K562 (cell line): ENCODE results near the gene CD226. TPM values are rescaled to one million over a fixed set of nuclear protein-coding genes. Genes with fewer than 3 reads are reported as not detected.

Experiments used
- ATAC-seq: fragments of 200-7000 bp; cut with Tn5 transposase; 3 replicates; pipeline ENCODE4 v1.9.1; 2020; ENCODE audit warnings: moderate library complexity
- BruUV-seq: library from RNA; stranded (reverse); fragments of 400-500 nt; replicated peaks from 2 replicates; lab custom pipeline; 2021; lab: Mats Ljungman, UMichigan
- CTCF ChIA-PET: fragments of 300-600 bp; formaldehyde crosslinking; extraction: SDS; loops from one replicate; lab custom pipeline; 2021; ENCODE audit warnings: low intra/inter-chr PET ratio; lab: Yijun Ruan, JAX
- POLR2A ChIA-PET: fragments of 300-600, 350-650 bp; sonication (Branson Sonifier 250); formaldehyde crosslinking; extraction: SDS; loops from one replicate; lab custom pipeline; 2021; ENCODE audit warnings: antibody characterized with exemption, inconsistent platforms; lab: Yijun Ruan, JAX
- DNase-seq, 4 experiments: peaks; one replicate each; pipeline versions ENCODE4 v3.0.0 to v3.0.0-alpha.2; 2011 to 2018; ENCODE audit warnings: low spot score in 3 of 4, mixed read lengths in 3 of 4; ENCODE audit errors: extremely low read depth in 1 of 4
- FAIRE-seq: peaks from 2 replicates; lab custom pipeline; 2011; peaks lifted over from hg19 to GRCh38; lab: Jason Lieb, UNC
- H2AFZ ChIP-seq: 2 replicates; pipeline ENCODE4 v1.6.0; 2011; ENCODE audit warnings: low read depth, low read length, control low read depth, inconsistent platforms
- H3K27ac ChIP-seq: fragments of 200-600 bp; 3 replicates; pipeline ENCODE4 v1.8.0; 2011; ENCODE audit warnings: low read depth, mild to moderate bottlenecking, control low read depth, inconsistent platforms, low read length, moderate library complexity, mixed read lengths; ENCODE audit errors: extremely low read depth
- H3K27me3 ChIP-seq, 2 experiments: fragments of 300-600 bp in 1 of 2; 2 replicates in 1 of 2; 3 replicates in 1 of 2; pipeline versions ENCODE4 v1.6.0 to v1.8.0; 2011; ENCODE audit warnings: inconsistent platforms in 2 of 2, low read length in 2 of 2, mild to moderate bottlenecking in 1 of 2, mixed read lengths in 1 of 2, moderate library complexity in 1 of 2; ENCODE audit not compliant: control insufficient read depth in 2 of 2, insufficient read depth in 2 of 2
- H3K36me3 ChIP-seq: fragments of 300-600 bp; 3 replicates; pipeline ENCODE4 v1.8.0; 2011; ENCODE audit warnings: mild to moderate bottlenecking, low read length, inconsistent platforms; ENCODE audit not compliant: control insufficient read depth, insufficient read depth
- H3K4me1 ChIP-seq, 2 experiments: fragments of 200-600 bp in 1 of 2; replicated peaks in 1 of 2; 2 replicates in 1 of 2; 3 replicates in 1 of 2; pipeline versions ENCODE4 v1.5.1 to v1.8.0; 2011; ENCODE audit warnings: inconsistent platforms in 2 of 2, low read length in 2 of 2, mild to moderate bottlenecking in 1 of 2, mixed read lengths in 1 of 2, moderate library complexity in 1 of 2; ENCODE audit not compliant: control insufficient read depth in 2 of 2, insufficient read depth in 2 of 2
- H3K4me2 ChIP-seq: 2 replicates; pipeline ENCODE4 v1.6.1; 2011; ENCODE audit warnings: low read length, control low read depth, inconsistent platforms, mixed read lengths; ENCODE audit not compliant: insufficient read depth
- H3K4me3 ChIP-seq: fragments of 200-600 bp; sonication (generic), shearing (Covaris generic); 2 replicates; pipeline ENCODE4 v1.5.1; 2016; ENCODE audit warnings: control low read depth, inconsistent platforms
- H3K79me2 ChIP-seq: fragments of 200-600 bp; 3 replicates; pipeline ENCODE4 v1.8.0; 2011; ENCODE audit warnings: low read length, inconsistent platforms; ENCODE audit not compliant: control insufficient read depth, insufficient read depth
- H3K9ac ChIP-seq, 2 experiments: 2 replicates each; pipeline versions ENCODE4 v1.6.0 to v1.6.1; 2011; ENCODE audit warnings: low read depth in 2 of 2, low read length in 2 of 2, control low read depth in 1 of 2, inconsistent platforms in 1 of 2, mild to moderate bottlenecking in 1 of 2, mixed read lengths in 1 of 2; ENCODE audit not compliant: insufficient read depth in 1 of 2
- H3K9me1 ChIP-seq: one replicate; pipeline ENCODE4 v1.6.0; 2011; ENCODE audit warnings: inconsistent platforms, mild to moderate bottlenecking, low read length, moderate library complexity; ENCODE audit not compliant: control insufficient read depth, insufficient read depth
- H3K9me3 ChIP-seq: replicated peaks from 2 replicates; pipeline ENCODE4 v1.5.1; 2011; ENCODE audit warnings: low read depth, low read length, inconsistent platforms; ENCODE audit not compliant: control insufficient read depth, insufficient read depth
- H4K20me1 ChIP-seq: replicated peaks from 2 replicates; pipeline ENCODE4 v1.6.1; 2011; ENCODE audit warnings: low read length, inconsistent platforms, mixed read lengths; ENCODE audit not compliant: control insufficient read depth, insufficient read depth
- ATF1 ChIP-seq, 2 experiments: fragments of 450-650 bp in 1 of 2; IDR thresholded peaks; 2 replicates each; pipeline ENCODE4 v1.6.1; 2016; ENCODE audit warnings: missing compliant biosample characterization in 1 of 2, missing genetic modification characterization in 1 of 2
- CBFA2T3 ChIP-seq: fragments of 450-650 bp; IDR thresholded peaks from 2 replicates; pipeline ENCODE4 v1.6.1; 2017
- CBX1 ChIP-seq: sonication (generic); IDR thresholded peaks from 2 replicates; pipeline ENCODE4 v1.6.1; 2016; ENCODE audit warnings: antibody characterized with exemption, low read depth, mild to moderate bottlenecking
- GTF2E2 ChIP-seq: fragments of 200-800 bp; sonication (Bioruptor generic); IDR thresholded peaks from 2 replicates; pipeline ENCODE4 v1.6.1; 2016; ENCODE audit warnings: missing genetic modification characterization, missing compliant biosample characterization
- MAFG ChIP-seq: fragments of 450-650 bp; conservative IDR thresholded peaks from 2 replicates; pipeline ENCODE4 v1.6.1; 2016; ENCODE audit warnings: missing genetic modification characterization, missing compliant biosample characterization
- WGBS: fragments of 100-300 bp; shearing (Covaris generic); methylation state at CpG from one replicate; pipeline ENCODE4 v1.1.6; 2016; ENCODE audit warnings: low coverage, mixed read lengths; ENCODE audit not compliant: insufficient coverage; ENCODE audit errors: missing lambda C conversion rate; 5-methylcytosine and 5-hydroxymethylcytosine counted together
- in situ Hi-C: fragments of 300-500 bp; cut with MboI; formaldehyde crosslinking; loops from 4 replicates; pipeline ENCODE4 v1.15.0; 2018; ENCODE audit warnings: inconsistent platforms, mixed read lengths
- intact Hi-C: fragments of 100-400 bp; cut with micrococcal nuclease; formaldehyde crosslinking; loops from 2 replicates; pipeline ENCODE4 v1.14.2; 2022
- polyA plus RNA-seq, 8 experiments: library from polyadenylated mRNA; depleted of rRNA in 4 of 8; stranded (reverse) in 5 of 8; unstranded in 3 of 8; fragments of >200 nt; fragmentation: Nextera tagmentation in 2 of 8; fragmentation: Illumina TruSeq in 1 of 8; extraction: Ambion mirVana in 2 of 8; extraction: Trizol in 1 of 8; gene quantifications; 2 replicates each; pipeline versions ENCODE4 v1.2.1 to v1.2.3, GENCODE V29; 2011 to 2014; ENCODE audit warnings: inconsistent platforms in 1 of 8, missing spikeins in 1 of 8
- total RNA-seq, 7 experiments: library from RNA; depleted of rRNA in 6 of 7; stranded (reverse); fragments of >200 nt in 6 of 7; fragmentation: Illumina TruSeq in 2 of 7; extraction: Trizol in 2 of 7; gene quantifications; 2 replicates each; pipeline versions ENCODE4 v1.2.1 to v1.2.3, GENCODE V29; 2011 to 2021; ENCODE audit warnings: low replicate concordance in 1 of 7

CD226 gene
- total and polyA plus RNA-seq, 9 of the 15 experiments (the other 6 are each of a cell fraction or from before 2014, with no cell fraction given), result 0.32 to 1.7 (median 0.80) TPM

DNA sequence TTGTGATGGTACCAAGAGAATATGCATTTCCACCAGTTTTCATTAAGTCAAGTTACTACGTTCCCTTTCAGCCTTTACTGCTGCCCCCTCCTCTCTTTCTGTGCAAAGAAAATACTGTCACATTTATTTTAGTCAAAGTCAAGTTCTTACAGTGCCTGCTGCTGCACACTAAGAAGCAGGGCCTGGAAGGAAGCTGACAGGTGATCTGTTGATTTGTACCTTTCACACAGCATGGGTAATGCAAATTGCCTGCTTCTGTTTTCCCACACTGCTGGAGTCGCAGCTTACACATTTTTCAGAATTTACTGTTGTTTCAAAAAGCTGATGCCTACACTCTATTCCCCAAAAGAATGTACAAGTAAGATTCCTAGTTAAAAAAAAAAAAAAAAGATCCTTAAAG is 48.7 kb upstream of the CD226 start:
- Histone ChIP-seq H3K27ac (no peak overlapping the region), H3K27me3 (no peaks in the 10 kb centered on the region), H3K9ac (no peak overlapping the region), H3K4me3 (no peak overlapping the region), H3K36me3 (no peaks in the 10 kb centered on the region), H3K4me1 (no peaks in the 10 kb centered on the region), H3K9me1 (no peaks in the 10 kb centered on the region), H3K4me2 (no peak overlapping the region), H4K20me1 (no peaks in the 10 kb centered on the region), H2AFZ (no peak overlapping the region), H3K79me2 (no peaks in the 10 kb centered on the region), H3K9me3 (no peaks in the 10 kb centered on the region)
- FAIRE-seq (no peak), DNase-seq (no peak), ATAC-seq (no peak)
- ChIA-PET CTCF (no interaction called here), POLR2A (no interaction called here)
- intact Hi-C loops (no loop called here), in situ Hi-C loops (no loop called here)
- WGBS, result 80% methylated on average over 2 of the region's 2 CpGs
- TF ChIP-seq GTF2E2 (tag), result no peak
- no peak for TF ChIP-seq CBX1
- BruUV-seq, result no TSS peak

DNA sequence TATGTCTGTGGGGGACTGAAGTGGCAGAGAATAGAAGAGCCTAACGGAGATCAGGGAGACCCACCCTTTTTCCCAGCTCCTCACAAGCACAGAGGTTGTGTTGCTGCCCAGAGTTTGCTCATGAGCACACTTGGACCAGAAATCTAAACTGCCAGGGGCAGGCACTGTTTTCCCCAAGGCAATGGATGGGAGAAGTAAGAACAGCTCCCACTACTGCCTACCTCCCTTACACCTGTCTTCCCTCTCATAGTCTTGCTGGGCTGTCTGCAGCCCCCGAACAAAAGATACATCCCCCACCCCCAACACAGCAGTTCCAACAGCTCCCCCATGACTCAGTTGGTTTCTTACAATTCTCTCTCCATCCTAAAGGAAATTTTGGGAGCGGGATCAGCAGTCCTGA is 48.1 kb upstream of the CD226 start:
- intact Hi-C loops, result no loop called here
- FAIRE-seq, result no peak
- no peak overlapping the region for H3K9ac ChIP-seq
- no peaks in the 10 kb centered on the region for H3K9me1 ChIP-seq
- no peak overlapping the region for H3K4me3 ChIP-seq
- DNase-seq, result no peak
- no peaks in the 10 kb centered on the region for H3K4me1 ChIP-seq
- no peaks in the 10 kb centered on the region for H3K27me3 ChIP-seq
- H3K9me3 ChIP-seq, result no peaks in the 10 kb centered on the region
- 87% methylated on average over 3 of the region's 3 CpGs for WGBS
- no peak overlapping the region for H3K27ac ChIP-seq
- H2AFZ ChIP-seq, result no peak overlapping the region
- TF ChIP-seq ATF1 (CRISPR knock-in tag; IDR thresholded peaks at IDR 0.05) (no peak), ATF1 (tag; IDR thresholded peaks at IDR 0.05) (no peak), CBFA2T3 (no peak), MAFG (tag) (no peak)
- CTCF ChIA-PET, result no interaction called here
- POLR2A ChIA-PET, result no interaction called here
- H3K36me3 ChIP-seq, result no peaks in the 10 kb centered on the region
- in situ Hi-C loops, result no loop called here
- no peak for ATAC-seq
- no peaks in the 10 kb centered on the region for H4K20me1 ChIP-seq
- no peaks in the 10 kb centered on the region for H3K79me2 ChIP-seq
- no TSS peak for BruUV-seq
- no peak overlapping the region for H3K4me2 ChIP-seq
